ENCODE measurements around the gene C10orf88. TPM values are rescaled to one million over a fixed set of nuclear protein-coding genes. Genes with fewer than 3 reads are reported as not detected.
A peak's percentile ranks its signal among the peaks of the same experiment; 100 is the strongest.

The C10orf88 gene, protein sequence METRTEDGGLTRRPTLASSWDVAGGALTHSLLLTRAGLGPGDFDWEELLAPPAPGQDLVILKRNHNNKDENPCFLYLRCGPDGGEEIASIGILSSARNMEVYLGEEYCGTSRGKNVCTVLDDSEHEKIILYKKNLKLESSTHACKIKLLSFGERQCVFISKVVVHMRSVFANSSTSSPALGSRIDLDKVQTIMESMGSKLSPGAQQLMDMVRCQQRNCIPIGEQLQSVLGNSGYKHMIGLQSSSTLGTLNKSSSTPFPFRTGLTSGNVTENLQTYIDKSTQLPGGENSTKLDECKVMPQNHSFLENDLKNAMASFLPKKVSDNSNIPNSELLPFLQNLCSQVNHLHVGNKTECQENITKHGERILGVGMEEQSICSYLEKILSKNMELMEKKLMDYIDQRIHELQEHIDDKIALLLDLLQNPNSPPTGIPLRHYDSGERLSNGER
- total RNA-seq (2014; rRNA removed; shearing (Covaris generic)), result 12.0 and 14.1 TPM in 2 replicates

DNA sequence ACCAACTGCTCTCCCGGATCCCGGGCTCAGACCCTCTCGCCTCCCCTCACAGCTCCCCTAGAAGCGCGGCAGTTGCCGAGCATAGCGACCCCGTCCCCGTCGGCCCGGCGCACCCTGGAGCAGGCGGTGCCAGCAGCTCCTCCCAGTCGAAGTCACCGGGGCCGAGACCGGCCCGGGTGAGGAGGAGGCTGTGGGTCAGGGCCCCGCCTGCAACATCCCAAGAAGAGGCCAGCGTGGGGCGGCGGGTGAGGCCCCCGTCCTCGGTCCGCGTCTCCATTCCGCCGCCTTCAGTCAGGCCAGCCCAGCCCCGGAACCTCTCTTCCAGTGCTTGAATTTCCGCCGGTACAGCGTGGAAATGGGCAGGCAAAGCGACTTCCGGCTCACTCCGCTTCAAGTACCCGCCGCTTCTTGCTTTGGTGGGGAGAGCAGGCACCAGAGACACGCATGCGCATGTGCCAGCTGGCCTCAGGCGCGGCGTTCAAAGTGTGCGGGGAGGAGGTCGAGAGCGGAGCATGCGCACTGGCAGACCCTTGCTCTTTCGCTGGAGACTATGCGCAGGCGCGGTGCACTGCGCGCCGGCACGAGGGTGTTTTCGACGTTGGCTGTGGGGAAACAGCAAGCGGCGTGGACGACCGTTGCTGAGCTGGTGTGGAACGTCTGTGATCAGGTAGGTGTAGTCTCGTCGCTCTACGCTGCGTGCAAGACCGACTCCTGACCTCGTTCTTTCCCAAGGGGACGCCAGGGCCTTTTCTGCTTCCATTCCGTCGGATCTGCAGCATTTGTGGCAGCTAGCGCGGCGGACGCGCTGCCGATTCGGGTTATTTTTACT is at the start of gene C10orf88:
TSS of gene C10orf88 (minus strand) at position 326 of the 829 bp plus-strand sequence. CDS start at position 277, 49 bp downstream.
- H3K4me1 ChIP-seq, result no peaks in the 10 kb centered on the region
- no peaks in the 10 kb centered on the region for H3K9me3 ChIP-seq (replicated peaks)
- peaks cover 2% of the 10 kb centered on the region; the same call in 1 of the 2 replicates for H3K36me3 ChIP-seq
- H3K4me3 ChIP-seq, result peak within 1 kb of the TSS; percentile 90
- H3K27ac ChIP-seq, result peak within 1 kb of the TSS; percentile 69
- no peaks in the 10 kb centered on the region for H3K27me3 ChIP-seq
- peak; percentile 97 to 98 for DNase-seq

DNA sequence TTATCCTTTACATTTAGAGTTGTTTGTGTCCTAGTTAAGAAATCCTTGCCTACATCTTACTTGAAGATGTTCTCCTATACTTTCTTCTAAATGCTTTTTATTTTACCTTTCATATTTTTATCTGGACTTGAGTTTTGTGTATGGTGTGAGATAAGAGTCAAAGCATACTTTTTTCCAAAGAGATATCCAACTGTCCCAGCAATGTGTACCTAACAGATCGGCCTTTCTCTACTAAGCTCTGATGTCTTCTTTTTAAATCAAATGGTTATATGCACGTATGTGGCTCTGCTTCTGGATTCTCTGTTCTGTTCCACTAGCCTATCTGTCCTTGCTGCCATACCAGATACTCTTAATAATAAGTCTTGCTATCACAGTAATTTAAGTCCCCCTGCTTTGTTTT is 47.3 kb upstream of the C10orf88 start:
- H3K27ac ChIP-seq, result no peak overlapping the region
- H3K9me3 ChIP-seq (replicated peaks), result no peaks in the 10 kb centered on the region
- no peak for DNase-seq
- peaks cover 13% of the 10 kb centered on the region; the same call in 1 of the 2 replicates for H3K36me3 ChIP-seq
- H3K4me3 ChIP-seq, result no peak overlapping the region
- H3K27me3 ChIP-seq, result no peaks in the 10 kb centered on the region
- no peaks in the 10 kb centered on the region; the same call in 1 of the 2 replicates for H3K4me1 ChIP-seq

DNA sequence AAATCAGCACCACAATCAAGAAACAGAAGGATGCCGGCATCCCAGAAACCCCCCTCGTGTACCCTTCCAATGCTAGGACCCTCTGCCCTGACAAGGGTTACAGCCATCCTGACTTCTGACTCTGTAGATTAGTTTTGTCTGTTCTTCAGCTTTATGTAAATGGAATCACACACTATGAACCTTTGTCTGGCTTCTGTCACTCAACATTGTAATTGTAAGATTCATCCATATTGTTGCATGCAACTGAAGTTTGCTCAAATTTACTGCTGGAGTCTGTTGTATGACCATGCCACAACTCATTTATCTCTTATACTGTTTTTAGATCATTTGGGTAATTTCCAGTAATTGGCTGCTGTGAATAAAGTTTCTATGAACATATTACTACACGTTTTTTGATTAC is 46.1 kb upstream of the C10orf88 start:
- no peak overlapping the region for H3K27ac ChIP-seq
- H3K36me3 ChIP-seq, result peaks cover 13% of the 10 kb centered on the region; the same call in 1 of the 2 replicates
- H3K27me3 ChIP-seq, result no peaks in the 10 kb centered on the region
- no peak for DNase-seq
- H3K4me3 ChIP-seq, result no peak overlapping the region
- no peaks in the 10 kb centered on the region; the same call in 1 of the 2 replicates for H3K4me1 ChIP-seq
- no peaks in the 10 kb centered on the region for H3K9me3 ChIP-seq (replicated peaks)

DNA sequence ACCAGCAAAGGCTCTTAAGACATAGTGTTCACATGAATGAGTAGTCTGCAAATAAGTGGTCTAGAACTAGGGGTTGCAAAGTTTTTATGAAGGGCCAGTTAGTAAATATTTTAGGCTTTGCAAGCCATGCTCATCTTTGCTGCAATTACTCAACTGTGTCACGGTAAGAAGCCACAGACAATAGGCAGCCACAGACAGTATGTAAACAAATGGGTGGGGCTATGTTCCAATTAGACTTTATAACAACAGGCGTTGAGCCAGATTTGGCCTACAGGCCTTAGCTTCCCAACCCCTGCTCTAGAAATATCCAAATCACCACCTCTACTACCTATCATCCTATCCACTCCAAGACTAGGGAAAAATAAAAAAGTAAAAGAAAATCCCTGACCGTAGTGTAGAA is 45.3 kb upstream of the C10orf88 start:
- Histone ChIP-seq H3K27ac (no peak overlapping the region), H3K4me1 (no peaks in the 10 kb centered on the region; the same call in 1 of the 2 replicates), H3K27me3 (no peaks in the 10 kb centered on the region), H3K36me3 (peaks cover 13% of the 10 kb centered on the region; the same call in 1 of the 2 replicates), H3K4me3 (no peak overlapping the region), H3K9me3 (replicated peaks) (no peaks in the 10 kb centered on the region)
- no peak for DNase-seq

DNA sequence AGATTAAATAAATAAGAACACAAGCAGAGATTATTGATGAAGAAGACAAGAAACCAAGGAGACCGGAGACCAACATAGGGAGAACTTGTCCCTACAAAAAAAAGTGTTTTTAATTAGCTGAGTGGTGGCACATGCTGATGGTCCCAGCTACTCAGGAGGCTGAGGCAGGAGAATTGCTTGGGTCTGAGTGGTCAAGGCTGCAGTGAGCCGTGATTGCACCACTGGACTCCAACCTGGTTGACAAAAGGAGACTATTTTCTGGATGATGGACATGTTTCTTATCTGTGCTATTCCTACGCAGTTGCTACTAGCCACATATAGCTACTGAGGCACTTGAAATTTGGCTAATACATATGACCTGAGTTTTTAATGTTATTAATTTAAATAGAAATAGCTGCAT is 44.9 kb upstream of the C10orf88 start:
- H3K36me3 ChIP-seq, result peaks cover 13% of the 10 kb centered on the region; the same call in 1 of the 2 replicates
- H3K27me3 ChIP-seq, result no peaks in the 10 kb centered on the region
- H3K4me1 ChIP-seq, result no peaks in the 10 kb centered on the region; the same call in 1 of the 2 replicates
- H3K27ac ChIP-seq, result no peak overlapping the region
- no peak for DNase-seq
- H3K9me3 ChIP-seq (replicated peaks), result no peaks in the 10 kb centered on the region
- no peak overlapping the region for H3K4me3 ChIP-seq

DNA sequence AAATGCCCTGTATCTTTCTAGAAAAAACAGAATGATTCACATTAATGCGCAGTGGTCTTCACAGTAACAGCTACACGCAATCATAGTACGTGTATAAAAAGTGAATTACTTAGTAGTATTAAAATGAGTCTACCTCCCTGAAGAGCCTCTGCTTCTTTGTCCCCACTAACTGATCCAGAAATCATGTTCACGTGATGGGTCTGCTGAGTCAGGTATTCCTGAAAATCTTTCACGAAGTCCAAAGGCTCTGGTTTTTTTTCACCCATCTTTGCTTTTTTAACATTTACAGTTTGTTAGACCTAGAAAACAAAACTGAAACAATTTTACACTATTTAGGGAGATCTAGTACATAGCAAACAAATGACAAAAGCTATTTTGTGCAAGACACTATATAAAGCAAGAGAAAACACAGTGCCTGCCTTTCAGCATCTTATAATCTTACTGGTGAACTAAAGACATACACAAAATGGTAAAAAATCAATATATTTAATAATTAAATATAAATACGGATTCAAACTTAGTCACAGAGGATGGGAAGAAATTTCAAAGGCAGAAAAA is 44.4 kb upstream of the C10orf88 start:
- Histone ChIP-seq H3K27ac (no peak overlapping the region), H3K9me3 (replicated peaks) (no peaks in the 10 kb centered on the region), H3K4me3 (no peak overlapping the region), H3K4me1 (no peaks in the 10 kb centered on the region; the same call in 1 of the 2 replicates), H3K36me3 (peaks cover 18% of the 10 kb centered on the region; the same call in 1 of the 2 replicates), H3K27me3 (no peaks in the 10 kb centered on the region)
- DNase-seq, result no peak

DNA sequence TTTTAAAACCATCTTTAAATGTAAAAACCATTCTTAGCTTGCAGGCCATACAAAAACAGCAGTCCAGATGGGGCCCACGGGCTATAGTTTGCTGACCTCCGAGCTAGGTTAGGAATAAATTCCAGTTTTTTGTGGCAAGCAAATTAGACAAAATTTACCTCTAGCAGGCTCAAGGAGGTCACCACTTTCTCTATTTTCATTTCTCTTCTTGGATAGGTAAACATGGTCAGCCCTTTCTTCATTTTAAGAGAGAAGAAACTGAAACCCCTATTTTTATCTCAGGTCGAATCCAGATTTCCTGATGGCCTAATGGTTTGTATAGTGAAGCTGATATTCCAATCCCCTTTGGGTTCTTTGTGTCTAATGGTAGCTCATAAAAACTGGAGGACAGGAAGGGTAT is 43.8 kb upstream of the C10orf88 start:
- Histone ChIP-seq H3K27me3 (no peaks in the 10 kb centered on the region), H3K4me3 (no peak overlapping the region), H3K9me3 (replicated peaks) (no peaks in the 10 kb centered on the region), H3K27ac (no peak overlapping the region), H3K4me1 (no peaks in the 10 kb centered on the region; the same call in 1 of the 2 replicates), H3K36me3 (peaks cover 24% of the 10 kb centered on the region)
- no peak for DNase-seq

DNA sequence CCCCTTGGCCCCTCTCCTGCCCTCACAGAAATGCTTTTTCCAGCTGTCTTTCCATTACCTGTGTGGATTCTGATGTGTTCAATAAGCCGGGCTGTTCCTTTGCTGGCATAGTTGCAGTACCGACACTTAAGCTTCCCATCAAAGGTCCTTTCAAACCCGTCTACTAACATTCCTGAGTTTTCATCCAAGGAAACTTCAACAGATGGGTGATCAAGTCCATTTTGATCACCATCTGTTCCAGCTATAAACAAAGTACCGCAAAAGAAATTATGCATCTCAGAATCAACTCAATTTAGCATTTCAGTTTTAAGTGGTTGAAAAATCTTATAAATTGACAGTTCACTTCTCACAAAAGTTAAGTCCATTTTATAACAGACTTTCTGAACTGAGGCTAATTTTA is 41.9 kb upstream of the C10orf88 start:
- no peaks in the 10 kb centered on the region; the same call in 1 of the 2 replicates for H3K4me1 ChIP-seq
- no peaks in the 10 kb centered on the region for H3K27me3 ChIP-seq
- no peaks in the 10 kb centered on the region for H3K9me3 ChIP-seq (replicated peaks)
- peaks cover 33% of the 10 kb centered on the region for H3K36me3 ChIP-seq
- no peak overlapping the region for H3K4me3 ChIP-seq
- DNase-seq, result no peak
- H3K27ac ChIP-seq, result no peak overlapping the region

DNA sequence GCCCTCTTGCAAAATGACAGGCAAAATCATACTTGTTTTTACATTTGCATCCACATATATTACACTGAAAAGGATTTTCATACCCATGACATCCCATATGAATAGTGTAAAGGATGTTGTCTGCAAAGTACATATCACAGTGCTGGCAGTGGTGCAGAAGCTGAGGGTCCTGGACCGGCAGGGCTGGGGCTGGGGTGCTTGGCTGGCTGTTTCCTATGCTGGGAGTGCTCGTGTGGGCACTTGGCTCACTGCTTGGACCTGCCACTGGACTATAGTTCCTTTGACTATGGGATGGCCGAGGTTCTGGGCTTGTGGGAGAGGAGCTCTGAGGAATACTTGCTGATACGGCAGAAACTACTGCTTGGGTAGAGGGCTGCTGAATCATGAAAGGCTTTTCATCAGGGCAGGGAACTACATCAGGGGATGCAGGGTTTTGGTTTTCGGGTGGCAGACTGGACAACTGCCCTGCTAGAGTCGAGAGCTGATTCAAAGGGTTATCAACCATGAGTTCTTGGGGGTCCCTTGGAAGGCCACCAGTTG is 39.8 kb upstream of the C10orf88 start:
- no peak for DNase-seq
- no peaks in the 10 kb centered on the region; the same call in 1 of the 2 replicates for H3K4me1 ChIP-seq
- no peaks in the 10 kb centered on the region for H3K9me3 ChIP-seq (replicated peaks)
- H3K4me3 ChIP-seq, result no peak overlapping the region
- H3K27ac ChIP-seq, result no peak overlapping the region
- peaks cover 33% of the 10 kb centered on the region for H3K36me3 ChIP-seq
- no peaks in the 10 kb centered on the region for H3K27me3 ChIP-seq

DNA sequence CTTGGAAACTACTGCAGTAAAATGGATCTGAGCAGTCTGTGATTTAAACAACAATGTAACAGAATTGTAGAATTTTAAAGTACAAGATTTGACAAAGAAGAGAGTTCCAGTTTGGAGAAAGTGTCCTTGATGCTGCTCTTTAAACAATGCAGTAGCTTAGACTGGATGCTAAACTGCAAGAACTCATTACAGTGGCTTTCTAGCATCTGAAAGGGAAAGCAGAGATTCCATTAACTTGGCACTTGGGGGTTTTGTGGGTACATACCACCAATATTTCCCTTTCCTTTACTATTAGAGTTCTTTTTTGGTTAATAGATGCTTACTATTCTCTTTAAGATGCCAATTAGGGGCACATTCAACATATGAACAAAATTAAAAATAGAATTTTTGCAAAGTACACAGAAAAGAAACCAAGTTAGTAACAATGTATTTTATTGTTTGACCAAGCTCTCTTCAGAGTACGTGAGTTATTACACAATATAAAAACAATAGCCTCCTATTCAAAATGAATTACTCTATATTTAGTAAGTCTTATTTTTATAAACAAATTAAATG is 38.1 kb upstream of the C10orf88 start:
- Histone ChIP-seq H3K9me3 (replicated peaks) (no peaks in the 10 kb centered on the region), H3K36me3 (peaks cover 25% of the 10 kb centered on the region), H3K27ac (no peak overlapping the region), H3K27me3 (no peaks in the 10 kb centered on the region), H3K4me3 (no peak overlapping the region), H3K4me1 (no peaks in the 10 kb centered on the region)
- no peak for DNase-seq

DNA sequence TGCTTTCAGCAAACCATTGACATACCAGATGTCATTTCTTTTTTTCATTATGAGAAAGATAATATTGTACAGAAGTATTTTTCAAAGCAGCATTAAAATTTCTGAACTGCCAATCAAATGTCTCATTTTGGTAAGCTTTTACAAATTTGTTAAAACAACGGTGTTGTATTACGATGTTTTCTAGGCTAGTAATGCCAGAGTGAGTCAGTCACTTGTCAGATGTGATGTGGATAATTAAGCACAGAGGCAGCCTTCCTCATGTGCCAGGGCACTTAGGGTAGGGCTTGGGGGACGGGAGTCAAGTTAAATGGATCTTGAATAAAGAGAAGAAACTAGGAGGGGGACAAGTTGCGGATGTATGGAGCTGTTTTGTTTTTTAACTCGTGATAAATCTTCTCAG is 36.3 kb upstream of the C10orf88 start:
- Histone ChIP-seq H3K27ac (no peak overlapping the region), H3K36me3 (peaks cover 22% of the 10 kb centered on the region), H3K9me3 (replicated peaks) (no peaks in the 10 kb centered on the region), H3K4me1 (no peaks in the 10 kb centered on the region), H3K4me3 (no peak overlapping the region), H3K27me3 (no peaks in the 10 kb centered on the region)
- no peak for DNase-seq

DNA sequence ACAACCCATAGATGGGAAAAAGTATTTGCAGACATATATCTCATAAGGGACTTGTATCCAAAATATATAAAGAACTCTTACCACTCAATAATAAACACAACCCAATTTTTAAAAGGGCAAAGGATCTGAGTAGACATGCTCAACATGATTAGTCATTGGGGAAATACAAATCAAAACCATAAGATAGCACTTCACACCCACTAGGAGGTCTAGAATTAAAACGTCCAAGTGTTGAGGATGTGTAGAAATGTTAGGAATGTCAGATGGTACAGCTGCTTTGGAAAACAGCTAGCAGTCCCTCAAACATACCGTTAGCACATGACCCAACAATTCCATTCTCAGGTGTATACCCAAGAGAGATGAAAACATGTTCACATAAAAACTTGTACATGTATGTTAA is 34.5 kb upstream of the C10orf88 start:
- no peak for DNase-seq
- no peaks in the 10 kb centered on the region for H3K9me3 ChIP-seq (replicated peaks)
- H3K27me3 ChIP-seq, result no peaks in the 10 kb centered on the region
- H3K4me3 ChIP-seq, result no peak overlapping the region
- H3K4me1 ChIP-seq, result no peaks in the 10 kb centered on the region
- H3K36me3 ChIP-seq, result peaks cover 18% of the 10 kb centered on the region
- no peak overlapping the region for H3K27ac ChIP-seq

DNA sequence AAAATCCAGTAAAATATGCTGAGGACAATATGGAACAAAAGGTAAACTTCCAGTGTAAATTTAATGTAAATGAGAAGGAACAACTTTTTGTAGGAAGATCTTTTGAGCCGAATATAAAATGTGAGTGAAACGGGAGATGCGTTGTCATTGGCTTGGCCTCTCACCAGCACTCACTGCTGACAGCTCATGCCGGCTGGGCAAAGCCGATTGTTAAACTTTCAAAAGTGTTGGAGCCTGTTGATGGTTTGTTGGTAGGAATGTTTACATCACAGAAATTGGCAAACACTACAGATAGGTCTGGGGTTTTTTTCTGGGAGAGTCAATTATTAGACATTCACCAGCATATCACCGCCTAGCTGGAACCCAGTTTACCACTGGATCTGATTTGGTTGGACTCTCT is 32.3 kb upstream of the C10orf88 start:
- no peaks in the 10 kb centered on the region for H3K9me3 ChIP-seq (replicated peaks)
- no peak for DNase-seq
- H3K36me3 ChIP-seq, result no peaks in the 10 kb centered on the region; the same call in 1 of the 2 replicates
- H3K4me3 ChIP-seq, result no peak overlapping the region
- H3K27me3 ChIP-seq, result no peaks in the 10 kb centered on the region
- no peak overlapping the region for H3K27ac ChIP-seq
- H3K4me1 ChIP-seq, result no peaks in the 10 kb centered on the region

DNA sequence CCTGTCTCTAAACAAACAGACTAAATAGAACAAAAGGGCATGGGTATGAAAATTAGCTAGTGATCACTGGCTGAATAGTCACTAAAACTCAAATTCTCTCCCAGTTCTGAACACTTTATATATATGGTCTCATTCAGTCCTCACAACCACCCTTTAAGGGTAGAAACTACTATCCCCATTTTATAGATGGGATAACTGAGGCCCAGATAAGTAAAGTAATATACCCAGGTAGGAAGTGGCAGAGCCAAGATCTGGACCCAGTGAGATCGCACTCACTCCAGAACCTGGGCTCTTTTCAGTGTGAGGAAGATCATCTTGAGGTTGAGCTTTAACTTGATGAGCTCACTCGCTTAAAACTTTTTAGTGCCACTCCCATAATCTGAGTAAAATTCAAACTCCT is 30.7 kb upstream of the C10orf88 start:
- H3K36me3 ChIP-seq, result no peaks in the 10 kb centered on the region; the same call in 1 of the 2 replicates
- H3K4me1 ChIP-seq, result no peaks in the 10 kb centered on the region
- H3K4me3 ChIP-seq, result no peak overlapping the region
- H3K27me3 ChIP-seq, result no peaks in the 10 kb centered on the region
- H3K9me3 ChIP-seq (replicated peaks), result no peaks in the 10 kb centered on the region
- DNase-seq, result no peak
- no peak overlapping the region for H3K27ac ChIP-seq

All from SJCRH30 (cell line).